Measurements from ENCODE around the gene NPC1L1. TPM values are rescaled to one million over a fixed set of nuclear protein-coding genes. Genes with fewer than 3 reads are reported as not detected.
"Not testable (repeated sequence)": the region's sequence is repeated elsewhere in the genome, so short reads cannot be mapped to it uniquely, and the experiment has no call there.

NPC1L1 gene
- total RNA-seq, 1 donor from 2014 or later = 0.13 TPM

GRCh38 chr7:44515590-44516268, 25.4 kb downstream of the NPC1L1 start:
- intact Hi-C loops (cut with DNase I) = no loop called here
- ATAC-seq (ENCODE audit: poor library complexity) = no peak
- DNase-seq = no peak

- no peak for ATAC-seq (ENCODE audit: poor library complexity)
- intact Hi-C loops (cut with DNase I) = no loop called here
- no peak for DNase-seq
Observed at GRCh38 chr7:44512736-44513135, 28.4 kb downstream of the NPC1L1 start.

- DNase-seq (no peak), ATAC-seq (ENCODE audit: poor library complexity) (no peak)
- intact Hi-C loops (cut with DNase I) = no loop called here
Observed at GRCh38 chr7:44511863-44512468, 29.2 kb downstream of the NPC1L1 start.

GRCh38 chr7:44511236-44511635, 29.9 kb downstream of the NPC1L1 start:
- no peak for ATAC-seq (ENCODE audit: poor library complexity)
- intact Hi-C loops (cut with DNase I) = no loop called here

GRCh38 chr7:44508328-44509030, 32.7 kb downstream of the NPC1L1 start:
- intact Hi-C loops (cut with DNase I) = no loop called here
- ATAC-seq (ENCODE audit: poor library complexity) (no peak), DNase-seq (no peak)

More at GRCh38 chr7:44511236-44511635, 29.9 kb downstream of the NPC1L1 start:
- no peak for DNase-seq

- ATAC-seq (ENCODE audit: poor library complexity); DNase-seq; intact Hi-C loops (cut with DNase I): not testable (repeated sequence)
Observed at GRCh38 chr7:44506592-44507288, 34.4 kb downstream of the NPC1L1 start.

GRCh38 chr7:44505595-44505994, 35.5 kb downstream of the NPC1L1 start:
- intact Hi-C loops (cut with DNase I) = no loop called here
- DNase-seq = no peak

GRCh38 chr7:44498230-44498954, 42.7 kb downstream of the NPC1L1 start:
- DNase-seq (no peak), ATAC-seq (ENCODE audit: poor library complexity) (peak; percentile 74)
- intact Hi-C loops (cut with DNase I) = loop anchor here (5.0 kb wide), 1 partner anchor 64 kb away; no protein-coding TSS in a partner anchor

More at GRCh38 chr7:44505595-44505994, 35.5 kb downstream of the NPC1L1 start:
- ATAC-seq (ENCODE audit: poor library complexity) = no peak

GRCh38 chr7:44497155-44498027, 43.7 kb downstream of the NPC1L1 start:
- ATAC-seq (ENCODE audit: poor library complexity) (no peak), DNase-seq (no peak)
- intact Hi-C loops (cut with DNase I) = loop anchor here (5.0 kb wide), 1 partner anchor 65 kb away; no protein-coding TSS in a partner anchor

GRCh38 chr7:44496385-44496784, 44.7 kb downstream of the NPC1L1 start:
- intact Hi-C loops (cut with DNase I) = loop anchor here (5.0 kb wide), 1 partner anchor 66 kb away; no protein-coding TSS in a partner anchor
- ATAC-seq (ENCODE audit: poor library complexity) = no peak

GRCh38 chr7:44494960-44495359, 46.2 kb downstream of the NPC1L1 start:
- intact Hi-C loops (cut with DNase I) = loop anchor here (5.0 kb wide), 1 partner anchor 67 kb away; no protein-coding TSS in a partner anchor
- ATAC-seq (ENCODE audit: poor library complexity) = no peak
- no peak for DNase-seq

More at GRCh38 chr7:44496385-44496784, 44.7 kb downstream of the NPC1L1 start:
- DNase-seq = no peak

GRCh38 chr7:44491229-44491628, 49.9 kb downstream of the NPC1L1 start:
- ATAC-seq (ENCODE audit: poor library complexity) = no peak
- intact Hi-C loops (cut with DNase I) = no loop called here

GRCh38 chr7:44490351-44491200, 50.6 kb downstream of the NPC1L1 start, which contains the start of gene NUDCD3:
TSS of gene NUDCD3 (minus strand) at chr7:44490658. CDS start at chr7:44490600, 58 bp downstream.
- DNase-seq (peak; percentile 89), ATAC-seq (ENCODE audit: poor library complexity) (peak; percentile 98)
- intact Hi-C loops (cut with DNase I) = no loop called here

More at GRCh38 chr7:44491229-44491628, 49.9 kb downstream of the NPC1L1 start:
- no peak for DNase-seq

GRCh38 chr7:44489955-44490350, 51.2 kb downstream of the NPC1L1 start:
- ATAC-seq (ENCODE audit: poor library complexity) (peak; percentile 9), DNase-seq (no peak)
- intact Hi-C loops (cut with DNase I) = no loop called here

GRCh38 chr7:44488955-44489354, 52.2 kb downstream of the NPC1L1 start:
- DNase-seq (no peak), ATAC-seq (ENCODE audit: poor library complexity) (no peak)
- intact Hi-C loops (cut with DNase I) = no loop called here

- DNase-seq = no peak
- intact Hi-C loops (cut with DNase I) = no loop called here
- ATAC-seq (ENCODE audit: poor library complexity) = no peak
Observed at GRCh38 chr7:44486693-44487092, 54.4 kb downstream of the NPC1L1 start.
